ENCODE measurements around the gene EVX2. TPM values are rescaled to one million over a fixed set of nuclear protein-coding genes. Genes with fewer than 3 reads are reported as not detected.

Gene EVX2
- total RNA-seq, 2 donors from 2014 or later, result not detected

- no peaks in the 10 kb centered on the region for H3K9me3 ChIP-seq
- peaks cover 3 to 21% of the 10 kb centered on the region in 2 donors for H3K27me3 ChIP-seq
- DNase-seq (ENCODE audit: low spot score), result no peak
- peaks cover 0 to 20% of the 10 kb centered on the region in 2 donors for H3K4me1 ChIP-seq
- no peaks in the 10 kb centered on the region for H3K36me3 ChIP-seq
- no peak overlapping the region for H3K27ac ChIP-seq
- peak overlapping the region in 1 of 2 donors; percentile 29 for H3K4me3 ChIP-seq
- TF ChIP-seq CTCF (IDR thresholded peaks at IDR 0.05), result no peak
Measured at GRCh38 chr2:176066645-176067588, 16.8 kb downstream of the EVX2 start.

GRCh38 chr2:176063958-176064357 is 19.8 kb downstream of the EVX2 start:
- Histone ChIP-seq H3K4me3 (no peak overlapping the region), H3K27ac (no peak overlapping the region), H3K36me3 (no peaks in the 10 kb centered on the region), H3K4me1 (peaks cover 0 to 20% of the 10 kb centered on the region in 2 donors), H3K9me3 (no peaks in the 10 kb centered on the region), H3K27me3 (peaks cover 2 to 17% of the 10 kb centered on the region in 2 donors)
- DNase-seq (ENCODE audit: low spot score), result no peak
- TF ChIP-seq CTCF (IDR thresholded peaks at IDR 0.05), result no peak

- no peaks in the 10 kb centered on the region for H3K36me3 ChIP-seq
- H3K27me3 ChIP-seq, result no peaks in the 10 kb centered on the region
- H3K4me3 ChIP-seq, result no peak overlapping the region
- DNase-seq (ENCODE audit: low spot score), result no peak
- TF ChIP-seq CTCF (IDR thresholded peaks at IDR 0.05), result no peak
- no peaks in the 10 kb centered on the region for H3K4me1 ChIP-seq
- no peaks in the 10 kb centered on the region for H3K9me3 ChIP-seq
- no peak overlapping the region for H3K27ac ChIP-seq
Measured at GRCh38 chr2:176056406-176056805, 27.4 kb downstream of the EVX2 start.

- Histone ChIP-seq H3K27me3 (no peaks in the 10 kb centered on the region), H3K36me3 (no peaks in the 10 kb centered on the region), H3K27ac (no peak overlapping the region), H3K4me3 (no peak overlapping the region), H3K9me3 (no peaks in the 10 kb centered on the region), H3K4me1 (no peaks in the 10 kb centered on the region)
- no peak for DNase-seq (ENCODE audit: low spot score)
- no peak for TF ChIP-seq CTCF (IDR thresholded peaks at IDR 0.05)
Measured at GRCh38 chr2:176039375-176039774, 44.4 kb downstream of the EVX2 start.

- Histone ChIP-seq H3K27me3 (no peaks in the 10 kb centered on the region), H3K36me3 (no peaks in the 10 kb centered on the region), H3K4me3 (no peak overlapping the region), H3K27ac (no peak overlapping the region), H3K4me1 (no peaks in the 10 kb centered on the region), H3K9me3 (no peaks in the 10 kb centered on the region)
- no peak for TF ChIP-seq CTCF (IDR thresholded peaks at IDR 0.05)
- DNase-seq (ENCODE audit: low spot score), result no peak
Measured at GRCh38 chr2:176038694-176039093, 45.1 kb downstream of the EVX2 start.

All from right atrium auricular region (tissue), 2 donors.